ENCODE measurements around the gene MCOLN3.
"Not testable (repeated sequence)": the region's sequence is repeated elsewhere in the genome, so short reads cannot be mapped to it uniquely, and the experiment has no call there.

The MCOLN3 gene

DNA sequence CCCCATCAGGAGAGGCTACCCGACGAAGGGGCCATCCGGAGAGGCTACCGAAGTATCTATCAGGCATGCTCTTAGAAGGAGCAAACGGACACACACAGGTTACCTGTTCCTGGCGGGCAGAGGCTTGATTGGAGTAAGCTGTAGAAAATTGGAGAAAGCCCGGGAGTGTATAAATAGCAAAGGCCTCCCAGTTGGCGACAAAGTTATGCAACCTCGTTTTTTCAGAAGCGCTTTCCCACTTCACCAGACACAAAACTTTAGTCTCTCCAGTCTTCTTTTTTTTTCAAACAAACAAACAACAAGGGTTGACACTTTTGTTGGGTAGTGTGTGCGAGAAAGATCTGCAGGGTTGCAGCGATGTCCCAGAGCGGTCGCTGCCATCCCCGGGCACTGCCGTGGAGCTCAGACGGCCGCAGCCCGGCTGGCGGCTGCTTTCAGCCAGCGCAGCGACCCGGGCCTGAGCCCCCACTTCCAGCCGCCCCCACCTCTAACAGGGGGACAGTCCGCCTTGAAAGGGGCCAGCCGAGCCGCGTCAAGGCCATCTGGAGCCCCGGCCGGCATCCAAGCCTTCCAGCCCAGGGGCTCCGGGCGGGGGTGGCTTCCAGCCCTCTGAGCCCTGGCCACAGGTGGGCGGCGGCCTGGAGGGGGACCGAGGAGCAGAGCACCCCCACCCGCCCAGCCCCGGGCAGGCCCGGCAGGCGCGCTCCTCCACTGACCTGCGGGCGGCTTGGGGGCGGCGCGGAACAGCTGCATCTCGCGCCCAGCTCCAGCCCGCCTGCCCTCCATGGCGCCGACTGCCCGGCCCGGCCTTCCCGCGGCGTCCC lies 616 bp downstream of the MCOLN3 start:
- peak; percentile 25 to 37 for ATAC-seq

DNA sequence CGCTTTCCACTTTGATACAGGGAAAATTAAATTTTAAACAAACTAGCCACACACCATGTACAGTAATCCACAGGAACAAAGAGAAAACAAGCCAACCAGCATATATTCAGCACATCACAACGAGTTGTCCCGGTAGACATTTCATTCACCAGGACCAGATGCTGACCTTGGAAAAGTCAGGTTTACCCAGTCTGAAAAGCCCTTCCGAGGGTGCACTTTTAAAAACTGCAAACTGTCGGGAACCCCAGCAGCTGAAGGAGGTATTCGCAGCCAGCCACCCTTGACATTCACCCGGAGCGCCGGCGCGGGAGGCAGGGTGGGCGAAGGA lies 1.2 kb downstream of the MCOLN3 start:
- no peak for ATAC-seq

DNA sequence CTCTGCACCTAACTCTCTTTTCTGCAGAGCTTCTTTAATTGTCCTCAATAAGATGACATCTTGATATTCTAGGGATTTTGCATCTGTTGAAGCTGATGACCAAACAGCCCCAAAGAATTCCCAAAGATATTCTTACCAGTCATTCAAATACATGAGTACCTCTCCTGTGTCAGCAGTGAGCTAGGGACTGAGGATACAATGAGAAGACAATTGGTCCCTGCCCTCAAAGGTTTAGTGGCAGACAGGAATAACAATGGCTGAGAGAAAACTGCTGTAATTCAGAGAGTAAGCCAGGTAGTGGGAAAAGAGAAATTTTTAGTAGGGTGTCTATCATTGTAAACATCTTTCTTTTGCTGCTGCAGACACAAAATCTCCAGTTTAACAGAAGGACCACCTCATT lies 5.9 kb downstream of the MCOLN3 start:
- ATAC-seq, result no peak

DNA sequence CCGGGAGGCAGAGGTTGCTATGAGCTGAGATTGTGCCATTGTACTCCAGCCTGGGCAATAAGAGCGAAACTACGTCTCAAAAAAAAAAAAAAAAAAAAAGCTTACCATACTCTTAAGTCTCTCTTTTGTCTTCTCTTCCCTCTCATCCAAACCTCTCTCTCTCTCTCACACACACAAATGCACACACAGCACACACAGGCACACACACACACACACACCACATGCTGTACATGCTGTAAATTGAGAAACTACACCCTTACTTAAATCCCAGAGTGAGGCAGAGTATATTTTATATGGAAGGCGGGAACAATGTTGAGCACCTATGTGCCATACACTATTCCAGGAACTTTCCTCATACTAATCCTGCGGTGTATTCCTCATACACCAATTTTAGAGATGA lies 6.5 kb downstream of the MCOLN3 start:
- no peak for ATAC-seq

DNA sequence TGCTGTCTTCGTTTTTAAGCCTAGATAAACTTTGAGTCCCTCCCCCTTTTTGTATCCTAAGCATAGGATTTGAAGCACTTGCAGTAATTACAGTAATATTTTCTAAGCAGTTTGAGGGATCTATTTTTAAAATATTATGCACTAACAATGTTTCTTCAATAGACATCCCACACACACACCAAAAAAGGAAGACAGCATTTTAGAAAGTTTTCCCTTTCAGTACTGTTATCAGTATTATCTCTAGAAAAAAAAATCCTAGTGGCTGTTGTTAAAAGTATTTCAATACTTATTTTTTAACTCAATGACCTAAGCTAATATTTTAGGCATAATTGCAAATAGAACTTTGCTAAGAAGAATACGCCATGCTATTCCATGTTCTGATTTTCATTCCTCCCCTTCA lies 15.1 kb downstream of the MCOLN3 start:
- ATAC-seq, result no peak

DNA sequence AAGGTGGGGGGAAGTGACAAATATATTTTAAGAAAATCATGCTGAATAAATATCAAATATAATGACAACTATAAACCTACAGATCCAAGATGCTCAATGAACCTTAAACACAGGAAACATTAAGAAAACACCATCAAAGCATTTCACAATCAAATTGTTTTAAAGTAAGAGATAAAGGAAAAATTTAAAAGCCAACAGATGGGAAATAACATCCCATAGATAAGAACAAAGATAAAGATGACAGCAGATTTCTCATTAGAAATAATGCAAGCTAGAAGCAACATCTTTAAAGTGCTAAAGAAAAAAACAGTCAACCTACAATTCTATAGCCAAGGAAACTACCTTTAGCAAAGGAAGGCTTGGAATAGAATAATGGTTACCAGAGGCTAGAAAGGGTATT lies 17.8 kb downstream of the MCOLN3 start:
- no peak for ATAC-seq

DNA sequence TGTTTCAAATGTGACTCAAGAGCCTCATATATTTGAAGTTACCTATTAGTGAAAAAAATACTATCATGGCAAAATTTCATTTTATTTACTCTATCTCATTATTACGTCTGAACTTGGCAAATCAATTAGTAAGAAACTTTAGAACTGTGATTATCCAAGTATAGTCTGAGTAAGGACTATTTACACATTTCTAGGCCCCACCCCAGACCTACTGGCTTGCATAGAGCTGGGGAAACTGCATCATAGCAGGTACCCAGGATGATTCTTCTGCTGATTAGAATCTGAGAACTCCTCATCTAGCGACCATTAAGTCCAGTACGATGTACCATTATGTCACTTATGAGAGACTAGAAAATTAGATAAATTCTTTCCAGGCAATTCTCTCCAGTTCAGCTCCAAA lies 20.1 kb downstream of the MCOLN3 start:
- no peak for ATAC-seq

DNA sequence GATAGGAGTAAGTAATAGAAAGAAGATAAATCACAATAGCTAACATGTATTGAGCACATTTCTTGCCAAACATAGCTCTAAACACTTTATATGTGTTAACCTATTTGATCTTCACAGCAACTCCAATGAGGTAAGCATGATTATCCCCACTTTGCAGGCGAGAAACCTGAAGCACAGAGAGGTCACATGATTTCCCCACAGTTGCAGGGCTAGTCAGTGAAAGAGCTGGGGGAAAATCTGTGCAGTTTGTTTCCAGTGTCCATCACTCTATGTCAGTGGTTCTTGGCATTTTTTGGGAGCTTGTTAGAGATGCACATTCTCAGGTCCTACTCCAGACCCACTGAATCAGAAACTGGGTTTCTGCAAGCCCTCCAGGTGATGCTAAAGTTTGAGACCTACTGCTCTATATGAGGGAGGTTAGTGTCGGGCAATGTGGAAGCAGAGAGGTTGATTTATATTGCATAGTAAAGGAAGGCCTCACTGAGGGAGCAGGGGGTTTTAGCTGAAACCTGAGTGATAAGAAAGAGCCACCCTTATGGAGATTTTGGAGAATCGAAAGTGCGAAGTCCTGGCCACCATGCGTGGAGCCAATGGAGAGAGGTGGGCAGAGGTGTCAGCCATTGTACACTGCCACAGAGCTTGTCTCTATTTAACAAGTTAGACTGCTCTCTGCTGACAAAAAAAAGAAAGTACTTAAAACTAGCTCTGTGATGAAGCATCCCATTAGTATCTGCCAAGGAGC lies 20.9 kb downstream of the MCOLN3 start:
- peak; percentile 53 to 75 for ATAC-seq

DNA sequence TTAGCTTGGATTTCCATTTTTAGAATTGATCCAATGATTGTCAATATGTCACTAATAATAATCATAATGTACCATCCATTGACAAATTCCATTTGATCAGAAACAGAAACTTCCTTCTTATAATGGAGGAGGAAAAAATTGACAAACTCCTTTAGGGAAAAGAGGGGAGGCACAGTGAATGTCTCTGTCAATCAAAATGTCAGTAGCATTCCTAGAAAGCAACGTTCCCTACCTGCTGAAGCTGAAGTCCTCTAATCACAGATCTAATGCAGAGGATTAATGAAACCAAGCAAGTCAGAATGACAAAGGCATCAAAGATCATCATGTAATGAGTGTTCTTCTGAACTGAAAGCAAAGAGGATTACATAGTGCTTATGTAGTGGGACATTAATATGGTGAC lies 22.4 kb downstream of the MCOLN3 start:
- no peak for ATAC-seq

DNA sequence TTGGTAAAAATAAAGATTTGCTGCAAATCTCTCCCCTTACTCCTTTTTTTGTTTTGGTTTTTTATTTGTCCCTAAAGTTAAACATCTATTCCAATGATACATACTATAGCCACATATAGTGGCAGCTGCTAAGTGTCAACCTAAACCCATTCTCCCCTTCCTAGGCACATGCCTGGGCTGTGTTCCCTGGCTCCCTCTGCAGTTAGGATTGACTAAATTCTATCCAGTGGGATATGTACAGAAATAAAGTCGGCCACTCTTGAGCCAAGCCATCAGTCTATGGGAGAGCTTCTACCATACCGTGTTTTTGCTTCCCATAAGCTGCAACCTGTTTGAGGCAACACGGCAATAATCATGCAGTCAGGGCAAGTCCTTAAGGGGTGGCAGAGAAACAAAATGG lies 23.6 kb downstream of the MCOLN3 start:
- ATAC-seq, result no peak

DNA sequence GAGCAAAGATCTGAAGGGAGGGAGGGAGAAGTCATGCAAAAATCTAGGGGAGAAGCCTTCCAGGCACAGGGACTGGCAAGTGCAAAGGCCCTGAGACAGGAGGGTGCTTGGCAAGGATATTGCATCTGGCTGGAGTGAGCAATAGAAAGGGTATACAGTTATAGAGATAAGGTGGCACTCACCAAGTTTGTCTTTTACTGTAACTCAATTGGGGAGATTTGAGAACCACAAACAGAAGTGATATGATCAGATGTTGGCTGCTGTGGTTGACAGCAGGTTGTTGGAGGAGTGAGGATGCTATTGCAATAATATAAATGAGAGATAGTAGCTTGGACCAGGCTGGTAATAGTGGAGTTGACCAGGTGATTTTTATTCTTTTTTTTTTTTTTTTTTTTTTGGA lies 25.6 kb downstream of the MCOLN3 start:
- ATAC-seq, result no peak

DNA sequence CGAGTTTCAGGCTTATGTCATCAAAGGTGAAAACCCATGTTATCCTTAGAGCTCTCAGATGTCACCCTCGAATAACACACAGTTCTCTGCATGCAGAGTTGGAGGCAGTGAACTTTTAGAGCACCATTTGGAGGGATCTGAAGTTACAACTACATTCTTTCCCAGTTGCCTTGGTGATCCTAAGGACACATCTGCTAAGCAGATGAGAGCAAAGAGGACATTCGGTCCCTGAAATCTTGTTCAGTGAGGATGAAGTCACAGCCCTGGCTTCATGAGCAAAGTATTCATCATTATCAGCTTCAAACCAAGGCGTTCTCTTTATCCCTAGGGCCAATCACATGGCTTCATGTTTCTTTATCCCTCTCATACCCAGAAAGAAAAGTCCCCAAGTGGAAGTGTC lies 28.3 kb downstream of the MCOLN3 start:
- no peak for ATAC-seq

DNA sequence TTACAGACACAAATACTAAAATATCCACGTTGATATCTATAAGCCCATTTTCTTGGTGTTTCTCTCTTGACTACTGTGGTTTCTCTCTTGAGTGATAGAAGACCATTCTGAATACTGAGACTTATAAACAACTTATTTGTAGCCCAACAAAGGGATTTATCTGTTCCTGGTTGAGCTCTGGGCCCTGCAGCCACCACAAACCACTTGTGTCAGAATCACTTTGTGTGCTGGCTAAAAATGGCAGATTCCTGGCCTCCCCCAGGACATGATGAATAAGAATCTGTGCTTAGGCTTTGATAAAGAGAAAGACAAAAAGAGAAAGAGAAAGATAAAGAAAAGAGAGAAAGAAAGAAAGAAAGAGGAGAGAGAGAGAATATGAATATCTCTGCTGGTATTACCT lies 32.5 kb downstream of the MCOLN3 start:
- no peak for ATAC-seq

DNA sequence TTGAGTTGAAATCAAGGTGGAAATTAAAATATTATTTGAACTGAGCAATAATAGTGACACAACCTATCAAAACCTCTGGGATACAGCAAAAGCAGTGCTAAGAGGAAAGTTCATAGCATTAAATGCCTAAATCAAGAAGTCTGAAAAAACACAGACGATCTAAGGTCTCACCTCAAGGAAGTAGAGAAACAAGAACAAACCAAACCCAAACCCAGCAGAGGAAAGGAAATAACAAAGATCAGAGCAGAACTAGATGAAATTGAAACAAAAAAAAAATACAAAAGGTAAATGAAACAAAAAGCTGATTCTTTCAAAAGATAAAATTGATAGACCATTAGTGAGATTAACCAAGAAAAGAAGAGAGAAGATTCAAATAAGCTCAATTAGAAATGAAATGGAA lies 42.7 kb downstream of the MCOLN3 start:
- ATAC-seq, result not testable (repeated sequence)

DNA sequence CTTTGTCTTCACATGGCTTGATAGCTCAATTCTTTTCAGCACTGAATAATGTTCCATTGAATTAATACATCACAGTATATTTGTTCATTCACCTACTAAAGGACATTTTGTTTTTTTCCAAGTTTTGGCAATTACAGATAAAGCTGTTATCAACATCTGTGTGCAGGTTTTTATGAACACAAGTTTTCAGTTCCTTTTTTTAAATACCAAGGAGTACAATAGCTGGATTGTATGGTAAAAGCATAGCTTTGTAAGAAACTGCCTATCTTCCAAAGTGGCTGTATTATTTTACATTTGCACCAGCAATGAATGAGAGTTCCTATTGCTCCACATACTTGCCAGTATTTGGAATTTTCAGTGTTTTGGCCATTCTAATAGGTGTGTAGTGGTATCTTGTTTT lies 46.6 kb downstream of the MCOLN3 start:
- ATAC-seq, result no peak

DNA sequence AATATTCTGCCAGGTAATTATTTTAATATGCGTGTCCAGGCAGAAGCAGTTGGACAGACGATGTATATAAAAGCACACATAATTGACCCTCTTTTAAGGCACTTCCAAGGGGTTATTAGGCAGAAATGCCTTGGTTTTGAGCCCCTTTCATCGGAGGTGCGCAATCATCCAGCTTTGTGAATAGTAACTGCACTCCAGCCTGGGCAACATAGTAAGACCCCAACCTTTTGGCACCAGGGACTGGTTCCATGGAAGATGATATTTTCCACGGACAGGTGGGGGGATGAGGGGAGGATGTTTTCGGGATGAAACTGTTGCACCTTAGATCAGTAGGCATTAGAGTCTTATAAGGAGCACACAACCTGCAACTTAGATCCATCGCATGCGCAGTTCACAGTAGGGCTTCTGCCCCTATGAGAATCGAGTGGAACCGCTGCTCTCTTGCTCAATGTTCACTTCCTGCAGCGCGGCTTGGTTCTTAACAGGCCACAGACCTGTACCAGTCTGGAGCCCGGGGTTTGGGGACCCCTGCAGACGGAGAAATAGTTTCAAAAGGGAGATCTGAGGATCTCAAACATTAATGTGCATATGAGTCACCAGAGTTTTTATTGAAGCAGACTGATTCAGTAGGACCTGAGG lies 49.5 kb downstream of the MCOLN3 start:
- ATAC-seq, result peak; percentile 18 to 40

DNA sequence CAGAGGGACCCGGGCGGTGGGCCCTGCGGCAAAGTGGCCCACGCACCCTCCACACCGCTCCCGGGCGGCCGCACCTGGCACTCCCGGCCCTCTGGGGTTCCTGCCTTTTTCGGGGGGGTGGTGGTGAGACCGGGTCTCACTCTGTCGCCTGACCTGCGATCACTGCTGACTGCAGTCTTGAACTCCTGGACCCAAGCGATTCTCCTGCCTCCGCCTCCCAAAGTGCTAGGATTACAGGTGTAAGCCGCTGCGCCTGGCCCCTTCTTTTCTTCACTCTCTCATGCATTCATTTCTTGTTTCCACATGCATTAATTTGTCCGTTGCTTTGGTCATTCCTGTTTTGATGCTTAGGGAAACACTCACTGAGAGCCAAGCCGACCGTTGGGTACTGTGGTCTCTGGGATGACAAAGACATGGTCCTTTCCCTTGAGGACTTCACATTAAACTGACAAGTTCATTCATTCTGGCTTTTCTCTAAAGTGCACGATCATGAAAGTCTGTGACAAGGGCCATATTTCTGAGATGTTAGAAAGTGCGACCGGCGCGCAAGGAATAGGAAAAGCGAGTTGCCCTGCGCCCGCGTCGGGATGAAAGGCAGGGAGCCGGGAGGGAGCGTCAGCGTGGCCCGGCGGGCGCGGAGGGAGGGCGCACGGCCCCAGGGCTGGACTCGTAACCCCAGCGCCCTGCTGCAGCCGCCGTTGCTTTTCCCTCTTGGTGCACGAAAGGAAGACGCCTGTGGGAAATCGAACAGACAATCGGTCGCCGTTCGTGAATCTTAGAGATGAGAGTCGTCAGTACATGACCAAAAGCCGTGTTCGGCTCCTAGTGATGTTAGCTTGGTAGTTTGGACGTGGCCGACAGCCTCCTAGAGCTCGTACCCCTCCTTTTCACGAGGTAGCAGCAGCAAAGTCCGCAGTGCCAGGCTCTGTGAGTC lies 50.4 kb downstream of the MCOLN3 start:
- peak in 1 of 2 donors; percentile 3 for ATAC-seq

DNA sequence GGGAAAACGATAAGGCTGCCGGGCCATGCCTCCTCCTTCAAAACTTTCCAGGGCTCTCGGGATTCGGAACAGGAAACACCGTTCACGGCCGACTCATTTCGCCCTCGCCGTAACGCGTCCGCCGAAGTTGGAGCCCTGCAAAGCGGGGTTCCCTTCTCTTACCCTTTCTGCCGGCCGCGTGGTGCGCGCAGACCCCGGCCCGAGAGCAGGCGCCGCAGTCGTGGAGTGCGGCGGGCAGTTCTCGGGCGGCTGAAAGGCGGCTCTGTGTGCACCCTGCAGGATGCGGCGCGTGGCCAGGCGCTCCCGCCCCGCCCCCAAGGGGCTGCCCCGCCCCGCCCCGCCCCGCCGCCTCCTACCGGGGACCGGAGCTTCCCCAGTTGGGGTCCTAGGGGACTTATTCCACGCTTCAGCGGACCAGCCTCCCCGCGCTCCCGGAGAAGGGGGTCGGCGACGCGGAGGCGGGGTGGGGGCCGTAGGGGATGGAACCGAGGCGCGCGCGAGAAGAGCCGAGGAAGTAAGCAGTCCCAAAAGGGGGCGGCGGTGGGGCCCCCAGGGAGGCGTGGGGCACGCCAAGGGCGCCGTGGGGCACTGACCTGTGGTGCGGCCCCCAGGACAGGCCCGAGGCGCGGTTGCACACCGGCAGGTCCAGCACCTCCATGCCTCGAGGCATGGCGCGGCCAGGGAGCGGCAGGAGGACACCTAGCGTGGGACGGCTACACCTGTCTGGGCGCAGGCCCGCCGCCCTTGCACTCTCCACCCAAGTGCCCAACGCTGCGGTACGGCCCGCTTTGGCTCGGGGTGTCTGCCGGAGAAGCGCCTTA lies 51.2 kb downstream of the MCOLN3 start, which contains the start of gene MCOLN2:
Gene MCOLN2 (minus strand): TSS at position 268 of the 821 bp plus-strand sequence. CDS start 241 bp downstream, at position 27.
- peak; percentile 63 to 72 for ATAC-seq

DNA sequence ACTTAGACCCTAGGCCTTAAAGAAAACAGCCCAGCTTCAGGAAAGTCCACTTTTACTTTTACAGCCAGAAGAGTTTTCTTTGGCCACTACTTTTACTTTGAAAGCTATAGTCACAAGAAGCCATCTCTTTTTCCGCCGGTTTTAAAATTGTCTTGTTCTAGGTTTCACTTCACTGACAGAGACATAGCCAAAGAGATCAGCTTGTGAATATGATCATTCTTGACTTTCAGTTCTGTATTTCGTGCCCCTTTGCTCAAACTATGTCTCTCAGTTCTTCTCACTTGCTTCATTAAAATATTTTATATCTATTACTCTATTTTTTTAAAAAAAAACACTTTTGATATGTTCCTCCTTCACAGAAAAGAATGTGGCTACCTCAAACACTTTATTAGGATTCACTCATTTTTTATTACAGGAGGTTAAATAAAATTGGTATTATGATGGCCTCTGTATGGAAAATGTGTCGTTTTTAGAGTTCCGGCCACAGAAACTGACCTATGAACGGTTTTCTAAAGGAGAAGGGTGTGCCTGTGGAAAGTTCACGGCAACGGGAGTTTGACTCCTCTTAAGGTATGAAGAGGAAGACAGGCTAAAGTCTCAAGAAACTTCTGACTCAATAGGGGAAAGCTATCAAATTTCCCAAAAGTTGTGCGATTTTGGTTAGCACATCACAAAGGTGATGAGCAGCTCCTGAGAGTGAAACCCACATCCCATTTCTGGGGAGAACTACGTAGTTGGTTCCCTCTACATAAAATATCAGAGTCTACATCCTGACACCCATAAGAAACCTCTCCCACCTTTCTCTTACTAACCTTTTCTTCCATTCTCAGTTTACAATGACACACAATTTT lies 52.6 kb downstream of the MCOLN3 start:
- ATAC-seq, result peak; percentile 4 to 11

DNA sequence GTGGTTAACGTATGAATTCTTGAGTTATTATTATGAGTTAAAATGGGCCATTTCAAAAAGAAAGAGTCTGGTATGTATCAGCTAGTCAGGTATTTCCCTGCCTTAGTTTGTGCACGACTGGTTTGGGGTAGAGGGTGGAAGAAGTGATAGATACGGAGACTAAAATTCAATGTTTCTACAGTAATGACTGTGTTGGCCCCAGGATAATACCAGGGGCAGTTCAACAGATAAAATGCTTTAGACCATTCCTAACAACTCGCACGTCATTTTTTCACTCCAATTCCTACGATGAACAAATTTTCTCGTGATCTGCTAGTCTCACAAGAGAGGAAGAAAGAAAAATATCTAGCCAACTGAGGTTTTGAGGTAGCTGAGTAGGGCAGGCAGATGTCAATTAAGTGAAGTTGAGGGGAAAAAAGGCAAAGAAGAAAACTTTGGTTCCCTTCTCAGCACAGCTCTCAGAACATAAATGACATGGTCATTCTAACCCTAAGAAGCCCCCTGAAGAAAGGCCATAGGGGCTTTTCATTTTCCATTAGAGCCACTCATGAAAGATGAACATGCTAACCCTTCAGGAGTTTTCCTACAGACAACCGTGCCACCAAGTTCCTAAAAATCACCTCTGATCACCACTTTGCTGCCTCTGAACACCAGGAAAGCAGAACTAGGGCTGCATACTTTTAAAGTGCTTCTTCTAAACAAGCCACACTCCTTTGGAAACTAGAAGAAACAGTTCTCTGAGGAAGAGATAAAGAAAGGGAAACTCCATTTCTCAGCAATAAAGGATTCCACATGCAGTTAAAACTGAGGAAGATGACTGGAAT lies 57.0 kb downstream of the MCOLN3 start:
- ATAC-seq, result peak; percentile 18 to 52
